Measurements from ENCODE around the gene NUCB1.

DNA sequence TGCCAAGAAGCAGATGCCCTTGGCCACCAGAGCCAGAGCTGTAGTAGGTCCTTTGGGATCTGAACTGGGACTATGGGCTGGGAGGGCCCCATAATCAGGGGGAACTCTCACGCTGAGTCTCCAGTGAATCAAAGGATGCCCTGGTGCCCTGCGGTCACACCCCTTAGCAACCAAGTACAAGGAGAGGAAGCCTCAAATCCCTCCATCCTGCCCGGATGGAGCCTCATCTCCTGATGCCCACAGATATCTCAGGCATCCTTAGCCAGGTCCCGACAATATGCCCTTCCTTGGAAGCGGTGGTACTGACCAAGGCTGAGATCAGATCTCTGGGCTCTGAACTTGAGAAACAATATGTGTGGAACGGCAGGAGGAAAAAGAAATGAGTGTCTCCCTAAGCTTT, 33.4 kb upstream of the NUCB1 start:
- no peak for TF ChIP-seq POLR2A (IDR thresholded peaks at IDR 0.05)
- TF ChIP-seq, protein P1, sequence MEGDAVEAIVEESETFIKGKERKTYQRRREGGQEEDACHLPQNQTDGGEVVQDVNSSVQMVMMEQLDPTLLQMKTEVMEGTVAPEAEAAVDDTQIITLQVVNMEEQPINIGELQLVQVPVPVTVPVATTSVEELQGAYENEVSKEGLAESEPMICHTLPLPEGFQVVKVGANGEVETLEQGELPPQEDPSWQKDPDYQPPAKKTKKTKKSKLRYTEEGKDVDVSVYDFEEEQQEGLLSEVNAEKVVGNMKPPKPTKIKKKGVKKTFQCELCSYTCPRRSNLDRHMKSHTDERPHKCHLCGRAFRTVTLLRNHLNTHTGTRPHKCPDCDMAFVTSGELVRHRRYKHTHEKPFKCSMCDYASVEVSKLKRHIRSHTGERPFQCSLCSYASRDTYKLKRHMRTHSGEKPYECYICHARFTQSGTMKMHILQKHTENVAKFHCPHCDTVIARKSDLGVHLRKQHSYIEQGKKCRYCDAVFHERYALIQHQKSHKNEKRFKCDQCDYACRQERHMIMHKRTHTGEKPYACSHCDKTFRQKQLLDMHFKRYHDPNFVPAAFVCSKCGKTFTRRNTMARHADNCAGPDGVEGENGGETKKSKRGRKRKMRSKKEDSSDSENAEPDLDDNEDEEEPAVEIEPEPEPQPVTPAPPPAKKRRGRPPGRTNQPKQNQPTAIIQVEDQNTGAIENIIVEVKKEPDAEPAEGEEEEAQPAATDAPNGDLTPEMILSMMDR (IDR thresholded peaks at IDR 0.05): no peak
- TF ChIP-seq POLR2AphosphoS5 (IDR thresholded peaks at IDR 0.05): no peak
